ENCODE results near the gene TSPAN18. TPM values are rescaled to one million over a fixed set of nuclear protein-coding genes. Genes with fewer than 3 reads are reported as not detected.
A peak's percentile ranks its signal among the peaks of the same experiment; 100 is the strongest.

TSPAN18 gene
- total RNA-seq, 1 experiment from 2014 or later: 21.3 TPM

DNA sequence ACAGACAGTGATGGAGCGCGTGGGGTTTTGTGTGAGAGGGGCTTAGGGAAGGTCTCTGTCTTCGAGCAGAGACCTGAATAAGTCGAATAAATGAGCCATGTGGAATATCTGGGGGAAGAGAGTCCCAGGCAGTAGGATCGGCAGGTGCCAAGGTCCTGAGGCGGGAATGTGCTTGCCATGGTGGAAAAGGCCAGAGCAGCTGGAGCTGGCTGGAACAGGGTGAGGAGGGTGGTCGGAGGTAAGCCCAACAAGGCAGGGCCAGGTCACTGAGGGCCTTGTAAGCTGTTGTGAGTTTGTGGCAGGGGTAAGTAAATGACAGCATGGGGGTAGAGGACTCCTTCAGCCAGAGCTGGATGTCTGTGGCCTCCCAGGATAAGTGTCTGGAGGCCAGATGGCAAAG, 152.7 kb downstream of the TSPAN18 start:
- intact Hi-C loops (cut with micrococcal nuclease; ENCODE audit: unreplicated experiment): no loop called here
- H3K27me3 ChIP-seq (ENCODE audit: control insufficient read depth, insufficient read depth, low read length): no peaks in the 10 kb centered on the region
- ATAC-seq (no peak), DNase-seq (ENCODE audit: low read depth, low spot score) (no peak)
- in situ Hi-C loops (cut with HindIII; ENCODE audit: low pct_unique_long_range_greater_than_20kb, low sequenced_read_pairs): no loop called here
- POLR2A ChIA-PET: no interaction called here
- no peak overlapping the region for H3K4me3 ChIP-seq (ENCODE audit: low read depth in 2 of 2, low read length in 2 of 2)
- no peak for TF ChIP-seq REST (IDR thresholded peaks at IDR 0.05; ENCODE audit: insufficient read depth in 1 of 2, low read depth in 2 of 2, low read length in 1 of 2)
- TF ChIP-seq SIN3A (IDR thresholded peaks at IDR 0.05; ENCODE audit: borderline replicate concordance, insufficient read depth, low read depth, low read length): no peak
- TF ChIP-seq CTCF (IDR thresholded peaks at IDR 0.05): no peak
- TF ChIP-seq TCF7L2 (IDR thresholded peaks at IDR 0.05; ENCODE audit: low read depth, low read length): no peak
- no peak for TF ChIP-seq POLR2AphosphoS5 (IDR thresholded peaks at IDR 0.05; ENCODE audit: low read depth, low read length)
- H3K4me1 ChIP-seq (ENCODE audit: control insufficient read depth, insufficient read depth, low read length): no peaks in the 10 kb centered on the region
- CTCF ChIA-PET: no interaction called here
- BruUV-seq (replicated peaks): no TSS peak
- H3K36me3 ChIP-seq (ENCODE audit: control insufficient read depth, insufficient read depth, low read length): no peaks in the 10 kb centered on the region
- no peak overlapping the region for H3K27ac ChIP-seq (ENCODE audit: low read length)
- H3K9me3 ChIP-seq (ENCODE audit: control insufficient read depth, insufficient read depth, low read depth, low read length): no peaks in the 10 kb centered on the region

DNA sequence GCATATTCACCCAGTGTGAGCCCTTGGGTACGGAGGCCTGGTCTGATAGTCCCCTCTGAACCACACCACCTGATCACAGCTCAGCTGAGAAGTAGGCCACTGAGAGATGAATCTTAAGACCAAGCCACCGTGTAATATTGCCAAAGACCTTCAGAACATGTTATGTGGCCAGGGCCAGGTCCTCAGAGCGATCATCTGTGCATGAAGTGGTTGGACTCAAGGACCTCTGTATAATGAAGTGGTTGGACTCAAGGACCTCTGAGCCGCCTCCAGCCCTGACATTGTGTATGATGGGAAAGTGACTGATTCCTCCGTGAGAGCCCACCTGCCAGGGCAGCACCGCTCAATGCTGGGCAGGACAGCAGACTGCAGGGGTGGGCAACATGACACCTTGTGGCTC, 153.7 kb downstream of the TSPAN18 start:
- no peak for TF ChIP-seq SIN3A (IDR thresholded peaks at IDR 0.05; ENCODE audit: borderline replicate concordance, insufficient read depth, low read depth, low read length)
- TF ChIP-seq POLR2AphosphoS5 (IDR thresholded peaks at IDR 0.05; ENCODE audit: low read depth, low read length): no peak
- no peak for TF ChIP-seq REST (IDR thresholded peaks at IDR 0.05; ENCODE audit: insufficient read depth in 1 of 2, low read depth in 2 of 2, low read length in 1 of 2)
- TF ChIP-seq TCF7L2 (IDR thresholded peaks at IDR 0.05; ENCODE audit: low read depth, low read length): no peak
- no peak for TF ChIP-seq CTCF (IDR thresholded peaks at IDR 0.05)
- ATAC-seq: peak; percentile 33; the same call in 1 of the 2 replicates
- Histone ChIP-seq H3K4me3 (ENCODE audit: low read depth in 2 of 2, low read length in 2 of 2) (no peak overlapping the region), H3K36me3 (ENCODE audit: control insufficient read depth, insufficient read depth, low read length) (no peaks in the 10 kb centered on the region), H3K4me1 (ENCODE audit: control insufficient read depth, insufficient read depth, low read length) (no peaks in the 10 kb centered on the region), H3K9me3 (ENCODE audit: control insufficient read depth, insufficient read depth, low read depth, low read length) (no peaks in the 10 kb centered on the region), H3K27me3 (ENCODE audit: control insufficient read depth, insufficient read depth, low read length) (no peaks in the 10 kb centered on the region), H3K27ac (ENCODE audit: low read length) (no peak overlapping the region)
- in situ Hi-C loops (cut with HindIII; ENCODE audit: low pct_unique_long_range_greater_than_20kb, low sequenced_read_pairs): no loop called here
- POLR2A ChIA-PET: no interaction called here
- no peak for DNase-seq (ENCODE audit: low read depth, low spot score)
- CTCF ChIA-PET: no interaction called here
- no TSS peak for BruUV-seq (replicated peaks)
- intact Hi-C loops (cut with micrococcal nuclease; ENCODE audit: unreplicated experiment): no loop called here

Measured in Panc1 (cell line).